ENCODE data around the gene TLE3.
"Not testable (repeated sequence)": the region's sequence is repeated elsewhere in the genome, so short reads cannot be mapped to it uniquely, and the experiment has no call there.

The TLE3 gene

GRCh38 chr15:70097321-70098152, at the start of gene TLE3:
Gene TLE3 (minus strand): TSS chr15:70097917. CDS start chr15:70096798, 1,119 bp downstream.
- peak; percentile 97 for DNase-seq

GRCh38 chr15:70147178-70147760, 49.6 kb upstream of the TLE3 start:
- DNase-seq: no peak

DNA sequence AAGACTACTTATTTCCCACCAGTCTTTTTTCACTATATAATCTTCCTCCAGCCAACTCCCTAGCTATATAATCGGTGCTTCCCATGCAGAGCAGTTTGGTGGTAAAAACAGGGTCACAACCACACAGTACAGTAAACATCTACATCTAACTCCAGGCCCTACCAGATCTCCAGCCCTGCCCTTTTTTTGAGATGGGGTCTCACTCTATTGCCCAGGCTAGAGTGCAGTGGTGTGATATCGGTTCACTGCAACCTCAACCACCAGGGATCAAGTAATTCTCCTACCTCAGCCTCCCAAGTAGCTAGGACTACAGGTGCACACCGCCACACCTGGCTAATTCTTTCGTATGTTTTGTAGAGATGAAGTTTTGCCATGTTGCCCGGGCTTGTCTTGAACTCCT, 49.1 kb upstream of the TLE3 start:
- DNase-seq: no peak

DNA sequence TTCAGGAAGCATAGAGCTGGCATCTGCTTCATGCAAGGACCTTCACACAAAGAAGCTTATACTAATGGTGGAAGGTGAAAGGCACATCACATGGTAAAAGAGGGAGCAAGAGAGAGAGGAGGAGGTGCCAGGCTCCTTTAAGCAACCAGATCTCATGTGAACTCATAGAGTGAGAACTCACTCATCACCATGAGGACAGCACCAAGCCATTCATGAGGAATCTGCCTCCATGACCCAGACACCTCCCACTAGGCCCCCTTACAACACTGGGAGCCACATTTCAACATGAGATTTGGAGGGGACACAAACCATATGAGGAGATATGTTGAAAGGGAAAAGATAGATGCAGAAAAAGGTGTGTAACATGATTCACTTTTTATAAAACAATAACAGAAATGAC, 48.4 kb upstream of the TLE3 start:
- no peak for DNase-seq

DNA sequence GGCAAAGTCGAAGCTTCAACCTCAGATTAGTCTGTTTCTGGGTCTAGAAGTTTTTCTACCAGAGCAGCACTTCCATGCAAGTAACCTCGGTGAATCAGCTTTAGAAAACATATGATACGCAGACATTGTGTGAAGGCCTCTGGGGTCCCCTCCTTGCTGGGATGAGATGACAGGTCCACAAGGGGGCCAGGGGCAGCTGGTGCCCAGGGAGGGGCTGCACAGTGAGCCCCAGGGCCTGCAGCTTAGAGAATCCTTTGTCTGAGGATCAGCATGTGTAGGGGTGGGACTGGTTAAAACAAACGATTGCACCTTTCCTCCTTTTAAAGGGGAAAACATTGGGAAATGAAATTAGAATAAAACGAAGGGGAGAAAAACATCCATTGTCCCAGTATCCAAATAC, 47.5 kb upstream of the TLE3 start:
- no peak for DNase-seq

GRCh38 chr15:70142322-70143191, 44.8 kb upstream of the TLE3 start:
- DNase-seq: peak; percentile 39

GRCh38 chr15:70142072-70142321, 44.3 kb upstream of the TLE3 start:
- no peak for DNase-seq

GRCh38 chr15:70141376-70142071, 43.8 kb upstream of the TLE3 start:
- DNase-seq: no peak

DNA sequence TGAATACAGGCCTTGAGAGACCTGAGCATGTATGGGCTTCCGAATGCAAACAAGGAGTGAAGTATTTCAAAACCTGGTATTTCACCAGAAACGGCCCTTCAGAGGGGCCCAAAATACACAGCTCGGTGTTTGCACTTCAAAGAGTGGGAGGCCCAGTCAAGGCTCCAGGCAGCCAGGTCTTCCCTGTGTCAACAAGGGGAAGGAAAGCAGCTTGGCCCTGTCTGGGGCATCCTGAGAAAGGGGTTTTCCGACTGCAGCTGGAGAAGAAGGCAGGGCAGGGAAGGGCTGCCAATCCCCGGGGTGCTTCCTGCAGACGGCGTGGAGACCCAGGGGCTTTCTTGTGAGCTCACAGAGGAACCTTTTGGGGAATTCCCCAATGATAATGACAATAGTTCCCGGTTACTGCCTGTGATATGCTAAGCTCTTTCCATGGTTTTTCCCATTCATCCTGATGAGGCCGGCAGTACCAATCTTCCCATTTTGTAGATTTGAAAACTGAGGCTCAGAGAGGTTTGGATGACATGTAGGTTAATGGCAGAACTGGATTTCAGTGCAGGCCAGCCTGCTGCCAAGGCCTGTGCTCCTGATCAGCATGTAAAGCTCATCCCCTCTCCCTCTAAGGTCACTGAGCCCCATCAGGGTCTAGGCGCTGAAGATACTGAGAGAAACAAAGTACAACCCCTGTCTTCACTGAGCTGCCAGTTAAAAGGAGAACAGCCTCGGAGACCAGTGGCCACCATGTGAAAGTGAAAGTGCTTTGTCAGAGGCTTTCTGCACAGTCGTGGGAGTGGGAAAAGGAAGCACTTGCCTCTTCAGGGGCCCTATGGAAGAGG, 43.0 kb upstream of the TLE3 start:
- DNase-seq: peak; percentile 35

GRCh38 chr15:70140025-70140542, 42.4 kb upstream of the TLE3 start:
- no peak for DNase-seq

GRCh38 chr15:70137967-70138366, 40.2 kb upstream of the TLE3 start:
- DNase-seq: no peak

DNA sequence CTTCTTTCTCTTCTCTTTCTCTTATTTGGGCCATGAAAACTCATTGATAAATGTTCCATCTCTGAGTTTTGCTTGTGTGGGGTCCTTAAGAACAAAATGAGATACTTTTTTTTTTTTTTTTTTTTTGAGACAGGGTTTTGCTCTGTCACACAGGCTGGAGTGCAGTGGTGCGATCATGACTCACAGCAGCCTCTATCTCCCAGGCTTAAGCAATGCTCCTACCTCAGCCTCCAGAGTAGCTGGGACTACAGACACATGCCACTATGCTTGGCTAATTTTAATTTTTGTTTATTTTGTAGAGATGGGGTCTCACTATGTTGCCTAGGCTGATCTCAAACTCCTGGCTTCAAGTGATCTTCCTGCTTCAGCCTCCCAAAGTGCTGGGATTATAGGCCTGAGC, 39.3 kb upstream of the TLE3 start:
- not testable (repeated sequence) for DNase-seq

DNA sequence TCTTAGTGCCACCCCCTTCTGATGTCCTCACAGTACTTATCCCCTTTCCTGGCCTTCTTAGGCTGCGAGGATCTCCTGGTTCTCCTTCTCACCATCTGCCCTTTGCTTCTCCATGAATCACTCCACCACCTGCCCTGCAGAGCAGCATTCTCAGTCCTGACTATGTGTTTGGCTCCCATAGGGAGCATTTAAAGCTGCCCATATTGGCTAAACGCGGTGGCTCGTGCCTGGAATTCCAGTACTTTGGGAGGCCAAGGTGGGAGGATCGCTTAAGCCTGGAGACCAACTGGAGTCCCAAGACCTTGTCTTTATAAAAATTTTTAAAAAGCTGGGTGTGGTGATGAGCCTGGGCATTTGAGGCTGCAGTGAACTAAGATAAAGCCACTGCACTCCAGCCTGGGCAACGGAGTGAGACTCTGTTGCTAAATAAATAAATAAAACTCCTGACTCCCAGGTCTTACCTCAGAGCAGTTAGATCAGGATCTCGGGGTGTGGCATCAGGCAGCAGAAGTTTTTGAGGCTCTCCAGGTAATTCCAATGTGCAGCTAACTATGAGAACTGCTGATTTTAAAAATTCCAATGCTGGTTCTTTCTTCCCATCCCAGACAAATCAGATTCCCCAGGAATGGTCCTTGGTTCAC, 36.2 kb upstream of the TLE3 start:
- no peak for DNase-seq

- DNase-seq: no peak
Observed at GRCh38 chr15:70133296-70133695, 35.6 kb upstream of the TLE3 start.

- no peak for DNase-seq
Observed at GRCh38 chr15:70132571-70132970, 34.9 kb upstream of the TLE3 start.

DNA sequence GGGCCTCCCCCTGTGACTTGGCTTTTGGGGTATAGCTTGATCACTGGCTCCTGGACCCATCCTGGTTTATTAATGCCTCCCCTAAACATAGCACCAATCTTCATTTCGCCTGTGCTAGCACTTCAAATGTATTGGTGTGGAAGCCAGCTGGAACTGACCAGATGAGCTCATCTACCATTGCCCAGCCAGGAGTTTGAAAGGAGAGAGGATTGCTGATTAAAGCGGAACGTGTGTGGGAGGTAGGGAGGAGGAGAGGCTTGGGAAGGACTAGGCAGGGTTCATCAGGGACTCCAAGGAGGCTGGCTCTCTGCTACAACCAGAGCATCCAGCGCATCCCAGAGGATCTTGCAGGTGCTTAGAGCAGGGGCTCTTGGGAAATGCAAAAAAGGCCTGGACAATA, 34.4 kb upstream of the TLE3 start:
- DNase-seq: no peak

DNA sequence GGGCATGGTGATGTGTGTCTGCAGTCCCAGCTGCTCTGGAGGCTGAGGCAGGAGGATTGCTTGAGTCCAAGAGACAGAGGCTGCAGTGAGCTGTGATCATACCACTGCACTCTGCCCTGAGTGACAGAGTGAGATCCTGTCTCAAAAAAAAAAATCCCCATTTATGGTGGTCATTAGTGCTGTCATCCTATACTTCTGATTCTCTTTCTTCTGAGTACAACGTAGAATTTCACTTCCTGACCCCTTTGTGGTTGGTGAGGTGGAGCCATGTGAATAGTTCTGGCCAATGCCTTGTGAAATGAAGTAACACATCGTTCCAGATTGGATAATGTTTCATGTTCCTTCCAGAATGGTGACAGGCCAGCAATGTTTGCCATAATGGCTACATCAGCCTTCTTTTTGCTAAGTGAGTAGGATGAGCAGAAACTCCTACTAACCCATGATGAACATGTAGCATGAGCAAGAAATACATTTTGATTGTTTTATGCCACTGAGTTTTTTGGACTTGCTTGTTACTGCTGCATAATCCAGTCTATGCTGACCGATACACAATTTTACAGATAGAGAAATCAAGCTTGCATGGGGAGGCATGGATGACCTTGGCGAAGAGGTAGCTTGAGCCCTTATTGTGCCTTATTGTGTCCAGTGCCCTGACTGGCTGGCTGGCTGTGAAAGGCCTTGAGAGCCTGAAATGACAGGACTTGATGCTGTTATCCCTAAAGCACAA, 30.9 kb upstream of the TLE3 start:
- DNase-seq: no peak

GRCh38 chr15:70127770-70128413, 30.2 kb upstream of the TLE3 start:
- no peak for DNase-seq

DNA sequence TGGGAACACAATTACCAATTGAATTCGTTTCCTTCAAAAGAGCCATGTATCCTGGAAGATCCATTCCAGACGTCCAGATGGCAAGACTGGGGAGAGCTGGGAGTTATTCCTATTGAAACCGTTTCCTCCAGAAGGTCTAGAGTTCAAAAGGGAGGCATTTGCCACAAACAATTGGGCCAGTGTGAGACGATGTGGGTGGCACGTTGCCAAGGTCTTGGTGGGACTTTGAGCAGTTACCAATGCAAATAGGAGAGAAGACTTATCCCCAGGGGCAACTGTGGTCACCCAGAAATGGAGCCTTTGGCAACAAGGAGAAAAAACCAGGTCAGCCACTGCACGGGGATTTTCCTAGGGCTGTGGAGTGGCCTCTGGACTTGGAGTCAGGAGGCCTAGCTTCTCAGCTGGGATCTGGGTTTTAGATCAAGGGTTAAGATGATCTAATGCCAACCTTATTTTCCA, 29.6 kb upstream of the TLE3 start:
- no peak for DNase-seq

DNA sequence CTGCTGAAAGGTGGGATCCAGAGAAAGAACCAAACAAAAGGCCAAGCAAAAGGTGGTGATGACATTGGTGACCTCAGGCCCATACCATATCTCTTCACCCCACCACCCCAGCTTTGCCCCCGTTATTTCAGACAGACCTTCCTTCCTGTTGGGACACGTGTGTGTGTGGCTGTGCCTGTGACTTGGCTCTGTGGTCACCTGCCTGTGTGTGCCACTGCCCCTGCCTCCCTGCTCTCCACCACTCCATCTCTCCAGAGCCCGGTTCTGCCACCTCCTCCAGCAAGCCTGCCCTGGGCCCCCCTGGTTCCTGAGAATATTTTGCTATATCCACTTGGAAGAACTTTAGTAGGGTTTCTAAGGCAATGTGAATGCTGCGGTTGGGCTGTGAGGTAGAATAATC, 28.6 kb upstream of the TLE3 start:
- no peak for DNase-seq
